Fibroblast of the aortic adventitia (primary cell): ENCODE data around the gene PANK4. TPM values are rescaled to one million over a fixed set of nuclear protein-coding genes. Genes with fewer than 3 reads are reported as not detected.
"Not testable (repeated sequence)": the region's sequence is repeated elsewhere in the genome, so short reads cannot be mapped to it uniquely, and the experiment has no call there.

Source experiments
- DNase-seq: peaks from one replicate; pipeline ENCODE4 v3.0.0-alpha.2; 2010; ENCODE audit warnings: low read depth
- H3K4me3 ChIP-seq: 2 replicates; pipeline ENCODE4 v1.5.1; 2011; ENCODE audit warnings: low read depth, mild to moderate bottlenecking, control low read depth, low read length, moderate library complexity
- CTCF ChIP-seq: IDR thresholded peaks from 2 replicates; pipeline ENCODE4 v1.5.1; 2011; ENCODE audit warnings: mild to moderate bottlenecking, low read length, control low read depth, inconsistent platforms; ENCODE audit not compliant: insufficient read depth
- total RNA-seq: library from RNA; depleted of rRNA; stranded (reverse); fragments of >200 nt; gene quantifications from 2 replicates; pipeline ENCODE4 v1.2.3, GENCODE V29; 2012; ENCODE audit warnings: low replicate concordance

Gene PANK4
- total RNA-seq, 1 donor, result 22.8 TPM

- no peak for TF ChIP-seq CTCF
- DNase-seq, result no peak
- H3K4me3 ChIP-seq, result no peak overlapping the region
Observed at GRCh38 chr1:2553871-2554620, 27.6 kb upstream of the PANK4 start.

- H3K4me3 ChIP-seq, DNase-seq: not testable (repeated sequence)
Observed at GRCh38 chr1:2553076-2553475, 26.7 kb upstream of the PANK4 start.

GRCh38 chr1:2552189-2552588, 25.8 kb upstream of the PANK4 start:
- no peak for TF ChIP-seq CTCF
- DNase-seq, result no peak
- H3K4me3 ChIP-seq, result no peak overlapping the region

GRCh38 chr1:2551544-2551943, 25.1 kb upstream of the PANK4 start:
- H3K4me3 ChIP-seq, DNase-seq: not testable (repeated sequence)

- H3K4me3 ChIP-seq, DNase-seq: not testable (repeated sequence)
Observed at GRCh38 chr1:2550309-2550861, 24.0 kb upstream of the PANK4 start.

- DNase-seq, H3K4me3 ChIP-seq: not testable (repeated sequence)
Observed at GRCh38 chr1:2549367-2550029, 23.1 kb upstream of the PANK4 start.

- DNase-seq, result peak; percentile 64
- H3K4me3 ChIP-seq, result no peak overlapping the region
- peak; percentile 96 for TF ChIP-seq CTCF
Observed at GRCh38 chr1:2548068-2548589, 21.7 kb upstream of the PANK4 start.

- H3K4me3 ChIP-seq, result no peak overlapping the region
- DNase-seq, result no peak
- TF ChIP-seq CTCF, result no peak
Observed at GRCh38 chr1:2547210-2548067, 21.0 kb upstream of the PANK4 start.
